Osteoblast (primary cell): ENCODE results near the gene NPAS1. TPM values are rescaled to one million over a fixed set of nuclear protein-coding genes. Genes with fewer than 3 reads are reported as not detected.
A peak's percentile ranks its signal among the peaks of the same experiment; 100 is the strongest.

Source experiments
- DNase-seq: peaks from one replicate; pipeline ENCODE4 v3.0.0; 2011; ENCODE audit warnings: low spot score, mixed read lengths; ENCODE audit not compliant: insufficient read length; ENCODE audit errors: missing footprints
- H2AFZ ChIP-seq: 2 replicates; pipeline ENCODE4 v1.6.0; 2011; ENCODE audit warnings: mild to moderate bottlenecking, low read length
- H3K27ac ChIP-seq: 2 replicates; pipeline ENCODE4 v1.5.1; 2011; ENCODE audit warnings: mild to moderate bottlenecking, low read depth, low read length, moderate library complexity
- H3K27me3 ChIP-seq: 2 replicates; pipeline ENCODE4 v1.6.0; 2012; ENCODE audit warnings: mild to moderate bottlenecking, control low read depth, inconsistent platforms, low read length, moderate library complexity; ENCODE audit not compliant: insufficient read depth
- H3K36me3 ChIP-seq: 2 replicates; pipeline ENCODE4 v1.5.1; 2011; ENCODE audit warnings: mild to moderate bottlenecking, low read length, control low read depth, moderate library complexity; ENCODE audit not compliant: insufficient read depth
- H3K4me1 ChIP-seq: 2 replicates; pipeline ENCODE4 v1.5.1; 2011; ENCODE audit warnings: mild to moderate bottlenecking, low read length, control low read depth, moderate library complexity; ENCODE audit not compliant: insufficient read depth
- H3K4me2 ChIP-seq: 2 replicates; pipeline ENCODE4 v1.6.0; 2011; ENCODE audit warnings: mild to moderate bottlenecking, low read length; ENCODE audit not compliant: insufficient read depth
- H3K4me3 ChIP-seq: fragments of 200-600 bp; sonication (generic); 3 replicates; pipeline ENCODE4 v1.5.1; 2012; ENCODE audit warnings: mild to moderate bottlenecking, low read length, inconsistent platforms; ENCODE audit not compliant: insufficient read depth
- H3K79me2 ChIP-seq: 2 replicates; pipeline ENCODE4 v1.6.0; 2012; ENCODE audit warnings: mild to moderate bottlenecking, low read length, control low read depth, inconsistent platforms; ENCODE audit not compliant: insufficient read depth
- H3K9me3 ChIP-seq: 2 replicates; pipeline ENCODE4 v1.5.1; 2011; ENCODE audit warnings: low read depth, low read length, control low read depth
- H4K20me1 ChIP-seq: 2 replicates; pipeline ENCODE4 v1.6.0; 2012; ENCODE audit warnings: mild to moderate bottlenecking, low read length, control low read depth; ENCODE audit not compliant: insufficient read depth
- total RNA-seq: library from RNA; depleted of rRNA; stranded (reverse); fragments of >200 nt; gene quantifications from 2 replicates; pipeline ENCODE4 v1.2.3, GENCODE V29; 2012
- TF ChIP-seq, protein P1 (sequence below): IDR thresholded peaks from 2 replicates; pipeline ENCODE4 v1.5.1; 2011; ENCODE audit warnings: mild to moderate bottlenecking, low read depth, low read length, moderate library complexity; ENCODE audit errors: extremely low read depth

NPAS1 gene
- total RNA-seq, 1 donor, result 0.72 TPM

- Histone ChIP-seq H2AFZ (no peak overlapping the region), H3K4me3 (no peak overlapping the region), H3K9me3 (no peaks in the 10 kb centered on the region), H3K79me2 (peaks cover 37% of the 10 kb centered on the region), H4K20me1 (no peaks in the 10 kb centered on the region), H3K4me2 (no peak overlapping the region), H3K4me1 (peaks cover 1% of the 10 kb centered on the region), H3K27ac (no peak overlapping the region), H3K36me3 (peaks cover 57% of the 10 kb centered on the region), H3K27me3 (no peaks in the 10 kb centered on the region)
- peak; percentile 46 for DNase-seq
- TF ChIP-seq, protein P1, sequence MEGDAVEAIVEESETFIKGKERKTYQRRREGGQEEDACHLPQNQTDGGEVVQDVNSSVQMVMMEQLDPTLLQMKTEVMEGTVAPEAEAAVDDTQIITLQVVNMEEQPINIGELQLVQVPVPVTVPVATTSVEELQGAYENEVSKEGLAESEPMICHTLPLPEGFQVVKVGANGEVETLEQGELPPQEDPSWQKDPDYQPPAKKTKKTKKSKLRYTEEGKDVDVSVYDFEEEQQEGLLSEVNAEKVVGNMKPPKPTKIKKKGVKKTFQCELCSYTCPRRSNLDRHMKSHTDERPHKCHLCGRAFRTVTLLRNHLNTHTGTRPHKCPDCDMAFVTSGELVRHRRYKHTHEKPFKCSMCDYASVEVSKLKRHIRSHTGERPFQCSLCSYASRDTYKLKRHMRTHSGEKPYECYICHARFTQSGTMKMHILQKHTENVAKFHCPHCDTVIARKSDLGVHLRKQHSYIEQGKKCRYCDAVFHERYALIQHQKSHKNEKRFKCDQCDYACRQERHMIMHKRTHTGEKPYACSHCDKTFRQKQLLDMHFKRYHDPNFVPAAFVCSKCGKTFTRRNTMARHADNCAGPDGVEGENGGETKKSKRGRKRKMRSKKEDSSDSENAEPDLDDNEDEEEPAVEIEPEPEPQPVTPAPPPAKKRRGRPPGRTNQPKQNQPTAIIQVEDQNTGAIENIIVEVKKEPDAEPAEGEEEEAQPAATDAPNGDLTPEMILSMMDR, result no peak
These were observed 70.2 kb downstream of the NPAS1 start for GRCh38 chr19:47089767-47090350.

DNA sequence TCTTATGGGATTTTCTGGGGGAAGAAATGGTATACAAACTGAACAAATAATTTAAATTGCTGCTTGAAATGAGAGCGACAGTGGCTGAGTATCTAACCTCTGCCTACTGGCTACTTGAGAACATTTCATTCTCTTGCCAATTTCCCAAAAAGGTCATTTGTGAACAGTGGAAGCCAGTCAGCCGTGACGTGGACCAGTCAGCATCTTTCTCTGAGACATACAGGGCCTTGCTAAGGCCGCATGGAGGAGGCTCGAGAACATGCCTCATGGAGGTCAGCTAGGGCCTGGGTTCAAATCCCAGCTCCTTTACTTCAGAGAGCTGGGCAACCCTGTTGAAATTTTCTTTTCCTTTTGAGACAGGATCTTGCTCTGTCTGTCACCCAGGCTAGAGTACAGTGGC is 73.6 kb downstream of the NPAS1 start:
- Histone ChIP-seq H3K36me3 (peaks cover 38% of the 10 kb centered on the region), H3K79me2 (peaks cover 69% of the 10 kb centered on the region)
- TF ChIP-seq, protein P1, result no peak

DNA sequence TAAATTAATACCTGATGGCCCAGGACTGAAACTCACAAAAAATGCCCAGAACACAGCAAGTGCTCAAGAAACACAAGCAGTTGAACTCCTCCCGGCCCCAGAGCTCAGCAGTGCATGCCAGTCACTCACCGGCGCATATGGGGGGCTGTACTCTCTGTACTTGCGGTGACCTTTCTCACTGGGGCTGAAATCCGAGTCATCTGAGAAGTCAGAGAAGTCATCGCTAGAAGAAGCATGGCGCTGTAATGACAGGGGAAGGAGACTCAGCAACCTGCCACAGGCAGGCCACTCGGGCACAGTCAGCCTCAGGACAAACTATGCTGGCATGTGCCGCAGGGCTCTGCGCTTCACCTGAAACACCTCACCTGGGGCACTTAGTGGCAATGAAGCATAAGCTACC is 74.2 kb downstream of the NPAS1 start:
- Histone ChIP-seq H3K4me1 (peaks cover 33% of the 10 kb centered on the region), H3K4me3 (no peak overlapping the region), H3K9me3 (no peaks in the 10 kb centered on the region), H4K20me1 (peaks cover 9% of the 10 kb centered on the region), H3K27me3 (no peaks in the 10 kb centered on the region), H3K27ac (peak overlapping the region; percentile 29), H3K36me3 (peaks cover 38% of the 10 kb centered on the region), H3K79me2 (peaks cover 74% of the 10 kb centered on the region), H2AFZ (no peak overlapping the region), H3K4me2 (no peak overlapping the region)
- TF ChIP-seq, protein P1, result no peak
- DNase-seq, result no peak

More for the DNA sequence above, 73.6 kb downstream of the NPAS1 start:
- Histone ChIP-seq H3K4me1 (peaks cover 28% of the 10 kb centered on the region), H2AFZ (no peak overlapping the region), H4K20me1 (peaks cover 7% of the 10 kb centered on the region), H3K27ac (peak overlapping the region; percentile 29), H3K27me3 (no peaks in the 10 kb centered on the region), H3K4me3 (no peak overlapping the region), H3K9me3 (no peaks in the 10 kb centered on the region), H3K4me2 (no peak overlapping the region)
- no peak for DNase-seq

DNA sequence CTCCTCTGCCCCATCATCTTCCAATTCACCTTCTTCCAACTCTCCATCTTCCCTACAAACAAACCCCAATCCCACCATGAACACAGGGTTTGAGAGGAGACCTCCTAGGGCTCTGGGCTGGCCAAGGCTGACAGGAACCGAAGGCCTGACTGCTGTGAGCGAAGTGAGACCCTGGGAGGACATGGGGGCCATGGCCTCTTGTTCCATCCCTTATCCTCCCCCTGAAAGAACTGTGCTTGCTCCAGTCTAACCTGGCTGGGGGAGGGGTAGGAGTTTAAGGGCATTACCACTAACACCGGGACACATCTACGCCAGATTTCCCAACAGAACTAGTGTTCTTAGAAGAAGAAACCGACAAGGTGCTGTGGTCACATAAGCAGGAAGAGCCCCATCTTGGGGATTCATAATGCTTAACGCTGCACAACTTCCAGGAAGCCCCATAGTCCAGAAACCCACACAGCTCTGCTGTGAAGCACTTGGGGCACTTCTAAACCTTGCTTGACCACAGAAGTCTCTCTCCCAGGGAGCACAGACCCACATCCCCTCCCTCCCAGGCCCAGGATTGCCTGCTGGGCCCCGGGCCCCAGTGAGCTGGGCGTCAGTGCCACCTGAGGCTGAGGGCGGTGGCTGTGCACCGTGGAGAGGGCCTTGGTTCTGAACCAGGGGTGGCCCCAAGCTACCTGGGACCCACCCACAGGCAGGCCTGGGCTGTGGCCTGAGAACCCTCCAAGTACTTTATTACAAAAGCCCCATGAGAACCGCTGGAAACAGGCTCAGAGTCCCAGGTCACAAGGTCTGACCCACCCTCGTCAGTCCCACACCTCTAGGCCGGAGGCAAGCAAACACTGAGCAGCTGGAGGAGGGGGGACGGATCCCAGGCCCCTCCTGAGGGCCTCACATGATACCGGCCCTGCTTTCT is 75.2 kb downstream of the NPAS1 start:
- Histone ChIP-seq H3K27ac (peak overlapping the region; percentile 65), H3K4me3 (no peak overlapping the region), H2AFZ (no peak overlapping the region), H3K9me3 (no peaks in the 10 kb centered on the region), H3K79me2 (peaks cover 83% of the 10 kb centered on the region), H3K36me3 (peaks cover 32% of the 10 kb centered on the region), H3K4me2 (no peak overlapping the region), H3K4me1 (peaks cover 33% of the 10 kb centered on the region), H4K20me1 (peaks cover 9% of the 10 kb centered on the region), H3K27me3 (no peaks in the 10 kb centered on the region)
- DNase-seq, result no peak
- TF ChIP-seq, protein P1, result no peak
